ENCODE data around the gene NDUFB1.

Gene NDUFB1

DNA sequence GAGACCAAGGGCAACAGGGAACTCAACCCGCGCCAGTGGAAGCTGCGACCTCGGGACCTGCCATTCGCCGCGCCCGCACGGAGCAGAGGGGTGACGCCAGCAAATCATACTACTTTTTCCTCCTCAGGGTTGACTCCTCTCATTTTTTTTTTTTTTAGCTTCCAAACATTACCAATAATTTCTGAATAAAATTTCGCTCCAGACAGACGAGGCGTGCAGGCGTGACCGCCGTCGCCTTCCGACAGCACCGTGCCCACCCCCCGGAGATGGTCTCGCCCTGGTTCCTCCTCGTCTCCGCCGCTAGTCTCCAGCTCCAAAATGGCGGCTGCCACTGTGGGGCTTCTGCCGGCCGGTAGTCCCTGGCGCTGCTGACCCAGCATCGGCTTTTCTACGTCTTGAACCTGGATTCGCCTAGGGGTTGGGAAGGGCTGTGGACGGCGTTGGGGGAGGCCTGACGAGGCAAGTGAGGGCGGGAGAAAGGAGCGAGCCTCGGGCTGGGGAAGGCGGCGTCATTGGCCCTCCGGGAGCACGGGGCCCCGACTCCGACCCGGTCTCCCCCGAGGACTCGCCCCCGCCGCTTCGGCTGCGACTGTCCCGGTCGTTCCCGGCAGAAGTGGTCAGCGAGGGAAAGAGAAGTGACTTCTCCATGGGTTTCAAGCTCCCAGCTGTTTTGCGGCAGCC is at the start of gene NDUFB1, which contains the start of gene CPSF2:
Gene NDUFB1, minus strand, starts transcription at position 37 of the 681 bp plus-strand sequence. CDS start 4,069 bp downstream, outside the sequence.
Gene CPSF2, plus strand, starts transcription at position 300 of the 681 bp plus-strand sequence. CDS start 9,016 bp downstream, outside the sequence.
- Histone ChIP-seq H3K4me3 (ENCODE audit: low read length) (peak within 1 kb of the TSS; percentile 98), H3K27me3 (ENCODE audit: control insufficient read depth, insufficient read depth, low read length) (no peaks in the 10 kb centered on the region), H3K9me3 (ENCODE audit: control insufficient read depth, insufficient read depth, low read length) (no peaks in the 10 kb centered on the region), H3K27ac (ENCODE audit: low read length) (no peak within 1 kb of the TSS), H3K4me1 (ENCODE audit: control insufficient read depth, insufficient read depth, low read length) (0 out of 2 replicates have a peak, but pooled peaks cover 1% of the 10 kb centered on the region), H3K36me3 (ENCODE audit: control insufficient read depth, insufficient read depth, low read length) (0 out of 2 replicates have a peak, but pooled peaks cover 4% of the 10 kb centered on the region)
- DNase-seq (ENCODE audit: low read depth, low spot score): peak; percentile 50
- WGBS (ENCODE audit: insufficient coverage, insufficient read length): no CpG with 5 or more reads among the region's 55 CpGs

DNA sequence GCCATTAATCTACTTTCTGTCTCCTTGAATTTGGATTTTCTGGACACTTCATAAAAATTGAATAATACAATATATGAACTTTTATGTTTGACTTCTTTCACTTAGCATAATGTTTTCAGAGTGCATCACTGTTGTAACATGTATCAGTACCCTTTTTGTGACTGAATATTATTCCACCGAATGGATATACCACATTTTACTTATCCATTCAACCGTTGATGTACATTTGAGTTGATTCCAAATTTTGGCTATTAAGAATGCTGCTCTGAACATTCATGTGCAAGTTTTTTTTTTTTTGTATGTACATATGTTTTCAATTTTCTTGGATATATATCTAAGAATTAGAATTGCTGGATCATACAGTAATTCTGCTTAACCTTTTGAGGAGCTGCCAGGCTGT is 43.5 kb upstream of the NDUFB1 start:
- DNase-seq (ENCODE audit: low read depth, low spot score): no peak
- Histone ChIP-seq H3K4me3 (ENCODE audit: low read length) (no peak overlapping the region), H3K36me3 (ENCODE audit: control insufficient read depth, insufficient read depth, low read length) (peaks cover 5% of the 10 kb centered on the region; the same call in 1 of the 2 replicates), H3K27me3 (ENCODE audit: control insufficient read depth, insufficient read depth, low read length) (no peaks in the 10 kb centered on the region), H3K4me1 (ENCODE audit: control insufficient read depth, insufficient read depth, low read length) (no peaks in the 10 kb centered on the region), H3K27ac (ENCODE audit: low read length) (no peak overlapping the region), H3K9me3 (ENCODE audit: control insufficient read depth, insufficient read depth, low read length) (no peaks in the 10 kb centered on the region)
- no CpG with 5 or more reads among the region's 2 CpGs for WGBS (ENCODE audit: insufficient coverage, insufficient read length)

DNA sequence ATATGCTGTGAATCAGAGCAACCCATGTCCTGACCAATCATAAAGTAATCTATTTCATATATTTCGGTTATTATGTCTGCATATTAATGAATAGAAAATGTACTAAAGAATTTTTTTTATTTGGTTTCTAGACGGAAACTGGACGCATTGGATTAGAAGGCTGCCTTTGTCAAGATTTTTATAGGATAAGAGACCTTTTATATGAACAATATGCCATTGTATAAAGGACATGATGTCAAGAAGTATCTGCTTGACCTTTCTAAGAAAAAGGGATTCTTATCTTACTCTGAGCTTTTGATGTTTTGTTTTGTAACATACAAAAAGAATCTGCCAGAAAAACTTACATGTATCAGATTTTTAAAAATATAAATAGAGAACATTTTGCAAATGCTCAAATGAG is 40.0 kb upstream of the NDUFB1 start:
- no peak for DNase-seq (ENCODE audit: low read depth, low spot score)
- H3K36me3 ChIP-seq (ENCODE audit: control insufficient read depth, insufficient read depth, low read length): peaks cover 16% of the 10 kb centered on the region; the same call in 1 of the 2 replicates
- no peak overlapping the region for H3K27ac ChIP-seq (ENCODE audit: low read length)
- no peaks in the 10 kb centered on the region for H3K27me3 ChIP-seq (ENCODE audit: control insufficient read depth, insufficient read depth, low read length)
- no CpG with 5 or more reads among the region's 3 CpGs for WGBS (ENCODE audit: insufficient coverage, insufficient read length)
- H3K4me3 ChIP-seq (ENCODE audit: low read length): no peak overlapping the region
- H3K9me3 ChIP-seq (ENCODE audit: control insufficient read depth, insufficient read depth, low read length): no peaks in the 10 kb centered on the region
- no peaks in the 10 kb centered on the region for H3K4me1 ChIP-seq (ENCODE audit: control insufficient read depth, insufficient read depth, low read length)

DNA sequence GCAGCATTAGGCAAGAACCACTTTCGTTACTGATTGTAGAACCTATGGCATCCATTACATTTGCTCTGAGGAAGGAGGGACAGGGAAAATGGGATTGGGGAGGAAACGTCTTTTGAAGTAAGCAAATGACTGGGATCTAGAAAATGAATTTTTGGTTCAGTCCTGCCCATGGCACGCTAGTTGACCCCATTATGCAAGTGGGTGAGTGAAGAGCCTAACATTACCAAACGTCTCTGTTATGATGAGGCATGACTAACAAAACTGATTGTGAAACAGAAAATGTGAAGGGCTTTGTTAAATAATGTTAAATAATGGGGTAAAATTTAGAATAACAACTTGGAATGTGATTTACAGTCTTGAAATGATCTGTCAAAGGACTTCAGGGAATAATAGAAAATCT is 39.1 kb upstream of the NDUFB1 start:
- Histone ChIP-seq H3K4me1 (ENCODE audit: control insufficient read depth, insufficient read depth, low read length) (no peaks in the 10 kb centered on the region), H3K4me3 (ENCODE audit: low read length) (no peak overlapping the region), H3K9me3 (ENCODE audit: control insufficient read depth, insufficient read depth, low read length) (no peaks in the 10 kb centered on the region), H3K27me3 (ENCODE audit: control insufficient read depth, insufficient read depth, low read length) (no peaks in the 10 kb centered on the region), H3K27ac (ENCODE audit: low read length) (no peak overlapping the region), H3K36me3 (ENCODE audit: control insufficient read depth, insufficient read depth, low read length) (peaks cover 16% of the 10 kb centered on the region; the same call in 1 of the 2 replicates)
- no CpG with 5 or more reads among the region's 4 CpGs for WGBS (ENCODE audit: insufficient coverage, insufficient read length)
- DNase-seq (ENCODE audit: low read depth, low spot score): no peak

DNA sequence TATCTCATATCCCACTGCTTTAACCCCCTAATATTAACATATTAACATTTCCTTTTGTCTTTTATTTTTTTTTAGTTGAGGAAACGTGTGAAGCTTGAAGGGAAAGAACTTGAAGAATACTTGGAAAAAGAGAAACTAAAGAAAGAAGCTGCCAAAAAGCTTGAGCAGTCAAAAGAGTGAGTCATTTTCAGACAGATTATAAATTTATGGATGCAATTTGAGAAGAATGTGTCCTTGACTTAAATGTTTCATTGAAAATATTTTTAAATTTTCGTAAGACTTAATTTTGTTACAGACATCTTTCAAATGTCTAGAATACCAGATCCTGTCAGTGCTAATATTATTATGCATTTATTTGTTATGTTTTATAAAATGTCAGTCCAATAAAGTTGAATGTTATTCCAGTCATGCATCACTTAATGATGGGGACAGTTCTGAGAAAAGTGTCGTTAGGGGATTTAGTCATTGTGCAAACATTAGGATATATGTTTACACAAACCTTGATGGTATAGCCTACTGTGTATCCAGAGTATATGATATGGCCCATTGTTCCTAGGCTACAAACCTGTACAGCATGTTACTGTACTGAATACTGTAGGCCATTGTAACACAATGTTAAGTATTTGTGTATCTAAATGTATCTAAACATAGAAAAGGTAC is 32.9 kb upstream of the NDUFB1 start:
- H3K4me1 ChIP-seq (ENCODE audit: control insufficient read depth, insufficient read depth, low read length): no peaks in the 10 kb centered on the region
- H3K27ac ChIP-seq (ENCODE audit: low read length): no peak overlapping the region
- DNase-seq (ENCODE audit: low read depth, low spot score): no peak
- WGBS (ENCODE audit: insufficient coverage, insufficient read length): no CpG with 5 or more reads among the region's 3 CpGs
- H3K4me3 ChIP-seq (ENCODE audit: low read length): no peak overlapping the region
- no peaks in the 10 kb centered on the region for H3K9me3 ChIP-seq (ENCODE audit: control insufficient read depth, insufficient read depth, low read length)
- no peaks in the 10 kb centered on the region for H3K27me3 ChIP-seq (ENCODE audit: control insufficient read depth, insufficient read depth, low read length)
- H3K36me3 ChIP-seq (ENCODE audit: control insufficient read depth, insufficient read depth, low read length): peaks cover 12% of the 10 kb centered on the region; the same call in 1 of the 2 replicates

DNA sequence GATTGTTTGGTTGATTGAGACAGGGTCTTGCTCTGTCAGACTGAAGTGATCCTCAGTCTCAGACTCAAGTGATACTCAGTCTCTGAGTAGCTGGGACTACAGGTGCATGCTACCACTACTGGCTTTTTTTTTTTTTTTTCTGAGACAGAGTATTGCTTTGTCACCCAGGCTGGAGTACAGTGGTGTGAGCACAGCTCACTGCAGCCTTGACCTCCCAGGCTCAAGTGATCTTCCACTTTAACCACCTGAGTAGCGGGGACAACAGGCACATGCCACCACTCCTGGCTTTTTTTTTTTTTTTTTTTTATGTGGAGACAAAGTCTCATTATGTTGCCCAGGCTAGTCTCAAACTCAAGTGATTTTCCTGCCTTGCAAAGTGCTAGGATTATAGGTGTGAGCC is 32.1 kb upstream of the NDUFB1 start:
- Histone ChIP-seq H3K4me1 (ENCODE audit: control insufficient read depth, insufficient read depth, low read length) (no peaks in the 10 kb centered on the region), H3K36me3 (ENCODE audit: control insufficient read depth, insufficient read depth, low read length) (peaks cover 9% of the 10 kb centered on the region; the same call in 1 of the 2 replicates), H3K27ac (ENCODE audit: low read length) (no peak overlapping the region), H3K9me3 (ENCODE audit: control insufficient read depth, insufficient read depth, low read length) (no peaks in the 10 kb centered on the region), H3K27me3 (ENCODE audit: control insufficient read depth, insufficient read depth, low read length) (no peaks in the 10 kb centered on the region), H3K4me3 (ENCODE audit: low read length) (no peak overlapping the region)
- WGBS (ENCODE audit: insufficient coverage, insufficient read length): no CpG with 5 or more reads among the region's 1 CpG
- DNase-seq (ENCODE audit: low read depth, low spot score): no peak

DNA sequence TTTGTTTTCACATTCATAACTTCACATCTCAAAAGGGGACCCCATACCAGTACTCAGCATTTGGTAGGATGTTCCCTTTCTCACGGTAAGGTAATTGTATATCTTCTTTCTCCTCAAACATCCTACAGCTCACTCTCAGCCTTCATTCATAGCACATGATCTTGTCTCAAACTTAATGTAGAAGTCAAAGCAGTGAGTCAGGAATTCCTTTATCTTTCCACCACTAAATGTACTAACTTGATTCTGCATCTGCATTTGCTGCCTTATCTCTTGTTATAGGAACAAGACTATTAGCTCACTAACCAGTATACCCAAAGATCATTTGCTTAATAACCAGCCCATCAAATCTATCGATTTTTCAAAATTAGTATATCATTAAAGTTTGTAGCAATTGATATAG is 23.2 kb upstream of the NDUFB1 start:
- no peak for DNase-seq (ENCODE audit: low read depth, low spot score)
- Histone ChIP-seq H3K4me3 (ENCODE audit: low read length) (no peak overlapping the region), H3K9me3 (ENCODE audit: control insufficient read depth, insufficient read depth, low read length) (no peaks in the 10 kb centered on the region), H3K27ac (ENCODE audit: low read length) (no peak overlapping the region), H3K4me1 (ENCODE audit: control insufficient read depth, insufficient read depth, low read length) (no peaks in the 10 kb centered on the region), H3K36me3 (ENCODE audit: control insufficient read depth, insufficient read depth, low read length) (peaks cover 15% of the 10 kb centered on the region; the same call in 1 of the 2 replicates), H3K27me3 (ENCODE audit: control insufficient read depth, insufficient read depth, low read length) (no peaks in the 10 kb centered on the region)
- 100% methylated on average over 1 of the region's 2 CpGs for WGBS (ENCODE audit: insufficient coverage, insufficient read length)

DNA sequence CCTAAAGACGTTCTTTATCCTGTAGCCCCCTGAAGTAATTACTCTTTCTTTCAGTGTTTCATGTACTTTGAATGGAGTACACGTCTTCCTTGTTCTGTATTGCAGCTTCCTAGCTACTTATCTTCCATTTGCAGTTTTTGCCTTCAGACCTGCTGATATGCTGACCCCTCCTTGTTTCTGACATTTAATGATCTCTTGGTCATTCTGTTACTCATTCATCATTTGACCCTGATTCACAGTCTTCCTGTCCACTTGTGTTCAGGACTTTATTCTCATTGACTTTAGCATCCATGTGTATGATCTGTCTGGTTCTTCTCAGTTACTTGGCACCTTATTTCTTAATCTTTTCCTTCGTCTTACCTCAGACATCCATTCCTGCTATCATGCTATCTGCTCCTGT is 22.5 kb upstream of the NDUFB1 start:
- H3K4me1 ChIP-seq (ENCODE audit: control insufficient read depth, insufficient read depth, low read length): no peaks in the 10 kb centered on the region
- H3K27ac ChIP-seq (ENCODE audit: low read length): no peak overlapping the region
- whole genome bisulfite sequencing (ENCODE audit: insufficient coverage, insufficient read length): no CpG with 5 or more reads among the region's 3 CpGs
- H3K36me3 ChIP-seq (ENCODE audit: control insufficient read depth, insufficient read depth, low read length): peaks cover 15% of the 10 kb centered on the region; the same call in 1 of the 2 replicates
- H3K27me3 ChIP-seq (ENCODE audit: control insufficient read depth, insufficient read depth, low read length): no peaks in the 10 kb centered on the region
- H3K9me3 ChIP-seq (ENCODE audit: control insufficient read depth, insufficient read depth, low read length): no peaks in the 10 kb centered on the region
- H3K4me3 ChIP-seq (ENCODE audit: low read length): no peak overlapping the region
- DNase-seq (ENCODE audit: low read depth, low spot score): no peak

DNA sequence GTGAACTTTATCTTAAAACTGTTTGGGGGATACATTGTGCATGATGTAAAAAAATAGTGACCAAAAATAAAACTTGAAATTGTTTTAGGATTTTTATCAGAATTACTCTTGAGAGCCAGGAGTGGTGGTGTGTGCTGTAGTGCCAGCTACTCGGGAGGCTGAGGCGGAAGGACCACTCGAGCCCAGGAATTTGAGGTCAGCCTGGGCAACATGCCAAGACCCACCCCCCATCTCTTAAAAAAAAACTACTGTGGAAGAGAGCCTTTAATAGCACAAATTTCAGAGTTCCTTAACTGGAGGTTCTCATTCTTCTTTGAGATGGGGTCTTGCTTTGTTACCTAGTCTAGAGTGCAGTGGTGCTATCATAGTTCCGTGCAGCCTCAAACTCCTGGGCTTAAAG is 21.8 kb upstream of the NDUFB1 start:
- Histone ChIP-seq H3K4me3 (ENCODE audit: low read length) (no peak overlapping the region), H3K27me3 (ENCODE audit: control insufficient read depth, insufficient read depth, low read length) (no peaks in the 10 kb centered on the region), H3K4me1 (ENCODE audit: control insufficient read depth, insufficient read depth, low read length) (no peaks in the 10 kb centered on the region), H3K27ac (ENCODE audit: low read length) (no peak overlapping the region), H3K36me3 (ENCODE audit: control insufficient read depth, insufficient read depth, low read length) (peaks cover 15% of the 10 kb centered on the region; the same call in 1 of the 2 replicates), H3K9me3 (ENCODE audit: control insufficient read depth, insufficient read depth, low read length) (no peaks in the 10 kb centered on the region)
- whole genome bisulfite sequencing (ENCODE audit: insufficient coverage, insufficient read length): no CpG with 5 or more reads among the region's 4 CpGs
- DNase-seq (ENCODE audit: low read depth, low spot score): no peak

DNA sequence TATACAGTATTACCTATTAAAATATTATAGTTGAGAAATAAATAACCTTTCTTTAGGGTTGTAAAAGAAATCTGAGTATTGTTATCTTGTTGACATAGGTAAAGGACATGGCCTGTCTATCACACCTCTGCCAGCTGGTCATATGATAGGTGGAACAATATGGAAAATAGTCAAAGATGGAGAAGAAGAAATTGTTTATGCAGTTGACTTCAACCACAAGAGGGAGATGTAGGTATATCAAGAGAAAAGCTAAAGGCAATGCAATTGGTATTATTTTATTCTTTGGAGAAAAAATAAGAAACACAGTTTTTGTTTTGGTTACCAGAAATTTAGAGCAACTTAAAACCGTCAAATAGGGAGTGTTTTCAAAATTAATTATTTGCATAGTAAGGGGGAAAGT is 13.8 kb upstream of the NDUFB1 start:
- no CpG with 5 or more reads among the region's 1 CpG for WGBS (ENCODE audit: insufficient coverage, insufficient read length)
- H3K27me3 ChIP-seq (ENCODE audit: control insufficient read depth, insufficient read depth, low read length): no peaks in the 10 kb centered on the region
- H3K9me3 ChIP-seq (ENCODE audit: control insufficient read depth, insufficient read depth, low read length): no peaks in the 10 kb centered on the region
- no peak overlapping the region for H3K27ac ChIP-seq (ENCODE audit: low read length)
- H3K4me1 ChIP-seq (ENCODE audit: control insufficient read depth, insufficient read depth, low read length): no peaks in the 10 kb centered on the region
- no peak overlapping the region for H3K4me3 ChIP-seq (ENCODE audit: low read length)
- peaks cover 5% of the 10 kb centered on the region; the same call in 1 of the 2 replicates for H3K36me3 ChIP-seq (ENCODE audit: control insufficient read depth, insufficient read depth, low read length)
- no peak for DNase-seq (ENCODE audit: low read depth, low spot score)

Data from iPS DF 6.9 (cell line).